ENCODE results near the gene FRYL.

DNA sequence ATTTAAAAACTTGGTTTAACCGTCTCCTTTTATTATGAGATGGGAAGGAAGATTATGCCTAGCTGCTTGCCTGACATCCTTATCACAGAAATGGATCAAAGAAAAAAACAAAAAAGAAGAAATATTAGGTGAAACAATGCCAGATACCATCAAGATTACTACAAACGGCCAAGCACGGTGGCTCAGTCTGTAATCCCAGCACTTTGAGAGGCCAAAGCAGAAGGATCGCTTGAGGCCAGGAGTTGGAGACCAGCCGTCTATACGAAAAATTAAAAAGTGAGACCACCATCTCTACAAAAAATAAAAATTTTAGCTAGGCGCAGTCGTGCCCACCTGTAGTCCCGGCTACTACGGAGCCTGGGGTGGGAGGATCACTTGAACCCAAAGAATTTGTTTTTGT, 2.3 kb downstream of the FRYL start:
- TF ChIP-seq, protein P1, sequence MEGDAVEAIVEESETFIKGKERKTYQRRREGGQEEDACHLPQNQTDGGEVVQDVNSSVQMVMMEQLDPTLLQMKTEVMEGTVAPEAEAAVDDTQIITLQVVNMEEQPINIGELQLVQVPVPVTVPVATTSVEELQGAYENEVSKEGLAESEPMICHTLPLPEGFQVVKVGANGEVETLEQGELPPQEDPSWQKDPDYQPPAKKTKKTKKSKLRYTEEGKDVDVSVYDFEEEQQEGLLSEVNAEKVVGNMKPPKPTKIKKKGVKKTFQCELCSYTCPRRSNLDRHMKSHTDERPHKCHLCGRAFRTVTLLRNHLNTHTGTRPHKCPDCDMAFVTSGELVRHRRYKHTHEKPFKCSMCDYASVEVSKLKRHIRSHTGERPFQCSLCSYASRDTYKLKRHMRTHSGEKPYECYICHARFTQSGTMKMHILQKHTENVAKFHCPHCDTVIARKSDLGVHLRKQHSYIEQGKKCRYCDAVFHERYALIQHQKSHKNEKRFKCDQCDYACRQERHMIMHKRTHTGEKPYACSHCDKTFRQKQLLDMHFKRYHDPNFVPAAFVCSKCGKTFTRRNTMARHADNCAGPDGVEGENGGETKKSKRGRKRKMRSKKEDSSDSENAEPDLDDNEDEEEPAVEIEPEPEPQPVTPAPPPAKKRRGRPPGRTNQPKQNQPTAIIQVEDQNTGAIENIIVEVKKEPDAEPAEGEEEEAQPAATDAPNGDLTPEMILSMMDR (IDR thresholded peaks at IDR 0.05), result no peak
- TF ChIP-seq ZFX (IDR thresholded peaks at IDR 0.05; ENCODE audit: borderline replicate concordance), result no peak

Data from 22Rv1 (cell line).